ENCODE measurements around the gene PLCB3. TPM values are rescaled to one million over a fixed set of nuclear protein-coding genes. Genes with fewer than 3 reads are reported as not detected.

The PLCB3 gene
- polyA plus RNA-seq, 3 donors from 2014 or later: 0.33 to 0.49 TPM; not detected in 1

DNA sequence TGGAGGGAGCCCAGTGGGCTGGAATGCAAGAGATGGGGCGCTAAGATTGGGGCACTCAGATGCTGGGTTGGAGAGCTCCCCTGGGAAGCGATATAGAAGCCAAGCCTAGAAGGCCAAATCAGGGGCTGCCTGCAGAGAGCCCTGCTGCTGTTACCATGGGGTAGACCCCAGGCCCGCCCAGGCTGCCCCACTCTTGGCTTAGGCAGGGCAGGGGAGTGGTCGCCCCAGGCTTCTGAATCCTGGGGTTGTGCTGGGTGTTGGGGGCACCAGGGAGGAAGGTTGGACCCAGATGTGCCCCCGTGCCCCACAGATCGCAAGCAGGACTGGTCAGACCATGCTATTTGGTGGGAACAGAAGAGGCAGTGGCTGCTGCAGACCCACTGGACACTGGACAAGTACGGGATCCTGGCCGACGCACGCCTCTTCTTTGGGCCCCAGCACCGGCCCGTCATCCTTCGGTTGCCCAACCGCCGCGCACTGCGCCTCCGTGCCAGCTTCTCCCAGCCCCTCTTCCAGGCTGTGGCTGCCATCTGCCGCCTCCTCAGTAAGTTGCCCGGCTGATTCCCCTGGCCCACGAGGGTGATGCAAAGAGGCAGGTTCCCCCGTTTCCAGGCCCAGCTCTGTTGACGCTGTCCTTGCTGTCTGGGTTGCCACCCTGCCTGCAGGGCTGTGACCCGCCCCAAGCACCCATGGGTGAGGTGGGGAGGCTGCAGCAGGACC is 40.9 kb upstream of the PLCB3 start:
- Mint-ChIP-seq H3K27me3 (ENCODE audit: low read depth in 3 of 3) (peaks cover 2 to 6% (median 5%) of the 10 kb centered on the region in 3 donors), H3K27ac (peak overlapping the region in 5 of 6 donors; percentile 20 to 95 (median 60)), H3K36me3 (peaks cover 12 to 17% (median 14%) of the 10 kb centered on the region in 3 donors), H3K4me3 (no peak overlapping the region), H3K4me1 (peaks cover 39 to 43% of the 10 kb centered on the region in 2 donors), H3K9me3 (no peaks in the 10 kb centered on the region)
- DNase-seq: no peak

- peaks cover 12 to 17% (median 14%) of the 10 kb centered on the region in 3 donors for H3K36me3 Mint-ChIP-seq
- no peaks in the 10 kb centered on the region for H3K9me3 Mint-ChIP-seq
- no peak overlapping the region for H3K4me3 Mint-ChIP-seq
- peaks cover 2 to 6% (median 5%) of the 10 kb centered on the region in 3 donors for H3K27me3 Mint-ChIP-seq (ENCODE audit: low read depth in 3 of 3)
- peak overlapping the region in 2 of 6 donors; percentile 3 to 30 for H3K27ac Mint-ChIP-seq
- H3K4me1 Mint-ChIP-seq: peaks cover 32 to 36% of the 10 kb centered on the region in 2 donors
- DNase-seq: no peak
Measured at GRCh38 chr11:64211181-64211872, 40.0 kb upstream of the PLCB3 start.

- peaks cover 12 to 22% (median 13%) of the 10 kb centered on the region in 3 donors for H3K36me3 Mint-ChIP-seq
Measured at GRCh38 chr11:64216879-64217278, 34.5 kb upstream of the PLCB3 start.

GRCh38 chr11:64218628-64219353 is 32.5 kb upstream of the PLCB3 start:
- peaks cover 4 to 13% (median 6%) of the 10 kb centered on the region in 3 donors for H3K36me3 Mint-ChIP-seq
- H3K4me1 Mint-ChIP-seq: peaks cover 5 to 14% of the 10 kb centered on the region in 2 donors
- no peak overlapping the region for H3K4me3 Mint-ChIP-seq
- peaks cover 0 to 2% (median 0%) of the 10 kb centered on the region in 3 donors for H3K27me3 Mint-ChIP-seq (ENCODE audit: low read depth in 3 of 3)
- H3K27ac Mint-ChIP-seq: peak overlapping the region in 3 of 6 donors; percentile 6 to 50 (median 8)
- no peaks in the 10 kb centered on the region for H3K9me3 Mint-ChIP-seq
- DNase-seq: no peak

More at GRCh38 chr11:64216879-64217278, 34.5 kb upstream of the PLCB3 start:
- peak overlapping the region in 3 of 6 donors; percentile 9 to 39 (median 28) for H3K27ac Mint-ChIP-seq
- no peak overlapping the region for H3K4me3 Mint-ChIP-seq
- peaks cover 6 to 26% of the 10 kb centered on the region in 2 donors for H3K4me1 Mint-ChIP-seq
- DNase-seq: no peak
- H3K9me3 Mint-ChIP-seq: no peaks in the 10 kb centered on the region
- peaks cover 0 to 2% (median 0%) of the 10 kb centered on the region in 3 donors for H3K27me3 Mint-ChIP-seq (ENCODE audit: low read depth in 3 of 3)

DNA sequence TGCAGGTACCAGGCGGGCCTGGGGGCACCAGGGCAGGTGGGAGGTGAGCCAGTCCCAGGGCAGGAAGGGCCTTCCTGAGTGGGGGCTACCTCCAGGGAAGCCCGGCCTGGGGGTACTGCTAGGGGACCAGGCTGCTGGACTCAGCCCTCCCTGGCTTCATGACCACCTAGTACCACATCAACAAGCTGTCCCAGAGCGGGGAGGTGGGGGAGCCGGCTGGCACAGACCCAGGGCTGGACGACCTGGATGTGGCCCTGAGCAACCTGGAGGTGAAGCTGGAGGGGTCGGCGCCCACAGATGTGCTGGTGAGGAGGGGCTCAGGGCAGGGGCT is 32.0 kb upstream of the PLCB3 start:
- Mint-ChIP-seq H3K27ac (no peak overlapping the region), H3K4me3 (no peak overlapping the region), H3K9me3 (no peaks in the 10 kb centered on the region), H3K27me3 (ENCODE audit: low read depth in 3 of 3) (peaks cover 0 to 3% (median 0%) of the 10 kb centered on the region in 3 donors), H3K4me1 (peaks cover 3 to 10% of the 10 kb centered on the region in 2 donors), H3K36me3 (peaks cover 4 to 11% (median 4%) of the 10 kb centered on the region in 3 donors)
- no peak for DNase-seq

DNA sequence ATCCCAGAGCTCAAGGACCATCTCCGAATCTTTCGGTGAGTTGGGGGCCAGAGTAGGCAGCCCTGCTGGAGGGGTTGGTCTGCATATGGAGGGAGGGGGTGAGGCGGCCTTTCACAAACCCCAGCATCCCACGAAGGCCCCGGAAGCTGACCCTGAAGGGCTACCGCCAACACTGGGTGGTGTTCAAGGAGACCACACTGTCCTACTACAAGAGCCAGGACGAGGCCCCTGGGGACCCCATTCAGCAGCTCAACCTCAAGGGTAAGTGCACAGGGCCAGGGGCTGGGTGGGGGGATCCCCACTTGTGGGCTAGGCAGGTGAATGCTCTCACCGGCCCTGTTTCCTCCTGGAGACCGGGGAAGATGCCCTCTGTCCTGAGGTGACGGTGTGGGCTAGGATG is 31.6 kb upstream of the PLCB3 start:
- Mint-ChIP-seq H3K27ac (no peak overlapping the region), H3K9me3 (no peaks in the 10 kb centered on the region), H3K27me3 (ENCODE audit: low read depth in 3 of 3) (peaks cover 0 to 4% (median 0%) of the 10 kb centered on the region in 3 donors), H3K36me3 (peaks cover 4 to 11% (median 4%) of the 10 kb centered on the region in 3 donors), H3K4me1 (peaks cover 3 to 10% of the 10 kb centered on the region in 2 donors), H3K4me3 (no peak overlapping the region)
- DNase-seq: no peak

DNA sequence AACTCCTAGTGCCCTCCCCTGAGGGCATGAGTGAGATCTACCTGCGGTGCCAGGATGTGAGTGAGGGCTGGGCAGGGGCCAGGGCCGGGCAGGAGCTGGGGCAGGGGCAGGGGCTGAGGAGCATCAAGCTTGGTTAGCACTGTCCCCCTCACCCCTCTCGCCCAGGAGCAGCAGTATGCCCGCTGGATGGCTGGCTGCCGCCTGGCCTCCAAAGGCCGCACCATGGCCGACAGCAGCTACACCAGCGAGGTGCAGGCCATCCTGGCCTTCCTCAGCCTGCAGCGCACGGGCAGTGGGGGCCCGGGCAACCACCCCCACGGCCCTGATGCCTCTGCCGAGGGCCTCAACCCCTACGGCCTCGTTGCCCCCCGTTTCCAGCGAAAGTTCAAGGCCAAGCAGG is 31.1 kb upstream of the PLCB3 start:
- Mint-ChIP-seq H3K27me3 (ENCODE audit: low read depth in 3 of 3) (peaks cover 0 to 4% (median 0%) of the 10 kb centered on the region in 3 donors), H3K9me3 (no peaks in the 10 kb centered on the region), H3K4me3 (no peak overlapping the region), H3K4me1 (peaks cover 6 to 9% of the 10 kb centered on the region in 2 donors), H3K36me3 (peaks cover under 1 to 6% (median under 1%) of the 10 kb centered on the region in 3 donors), H3K27ac (no peak overlapping the region)
- no peak for DNase-seq

DNA sequence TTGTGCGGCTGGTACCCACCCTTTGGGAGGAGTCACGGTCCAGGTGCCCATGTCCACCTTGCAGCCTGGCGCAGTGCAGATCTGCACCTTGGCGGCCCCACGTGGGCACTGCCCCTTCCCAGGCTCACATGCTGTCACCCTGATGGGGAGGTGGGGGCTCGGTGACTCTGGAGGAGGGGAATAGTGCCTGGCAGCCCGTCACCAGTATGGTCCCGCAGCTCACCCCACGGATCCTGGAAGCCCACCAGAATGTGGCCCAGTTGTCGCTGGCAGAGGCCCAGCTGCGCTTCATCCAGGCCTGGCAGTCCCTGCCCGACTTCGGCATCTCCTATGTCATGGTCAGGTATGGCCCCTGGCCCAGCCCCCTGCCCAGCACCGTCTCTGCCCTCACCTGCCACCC is 30.5 kb upstream of the PLCB3 start:
- Mint-ChIP-seq H3K9me3 (no peaks in the 10 kb centered on the region), H3K36me3 (peaks cover 0 to 5% (median 0%) of the 10 kb centered on the region in 3 donors), H3K27me3 (ENCODE audit: low read depth in 3 of 3) (peaks cover 0 to 5% (median 0%) of the 10 kb centered on the region in 3 donors), H3K27ac (peak overlapping the region in 1 of 6 donors; percentile 29), H3K4me3 (no peak overlapping the region), H3K4me1 (peaks cover 9 to 11% of the 10 kb centered on the region in 2 donors)
- DNase-seq: no peak

- H3K27ac Mint-ChIP-seq: no peak overlapping the region
- no peaks in the 10 kb centered on the region for H3K9me3 Mint-ChIP-seq
- no peak for DNase-seq
- H3K4me3 Mint-ChIP-seq: no peak overlapping the region
- peaks cover 0 to 6% (median 2%) of the 10 kb centered on the region in 3 donors for H3K27me3 Mint-ChIP-seq (ENCODE audit: low read depth in 3 of 3)
- H3K4me1 Mint-ChIP-seq: peaks cover 19 to 20% of the 10 kb centered on the region in 2 donors
- H3K36me3 Mint-ChIP-seq: peaks cover 0 to 5% (median 0%) of the 10 kb centered on the region in 3 donors
Measured at GRCh38 chr11:64222651-64223000, 28.7 kb upstream of the PLCB3 start.

GRCh38 chr11:64223001-64223651 is 28.2 kb upstream of the PLCB3 start:
- no peak overlapping the region for H3K27ac Mint-ChIP-seq
- peaks cover 0 to 5% (median 0%) of the 10 kb centered on the region in 3 donors for H3K36me3 Mint-ChIP-seq
- peaks cover 22% of the 10 kb centered on the region in 2 donors for H3K4me1 Mint-ChIP-seq
- peaks cover 0 to 6% (median 2%) of the 10 kb centered on the region in 3 donors for H3K27me3 Mint-ChIP-seq (ENCODE audit: low read depth in 3 of 3)
- DNase-seq: no peak
- H3K4me3 Mint-ChIP-seq: no peak overlapping the region
- H3K9me3 Mint-ChIP-seq: no peaks in the 10 kb centered on the region

GRCh38 chr11:64224151-64224890 is 27.0 kb upstream of the PLCB3 start:
- H3K9me3 Mint-ChIP-seq: no peaks in the 10 kb centered on the region
- no peaks in the 10 kb centered on the region for H3K36me3 Mint-ChIP-seq
- H3K27me3 Mint-ChIP-seq (ENCODE audit: low read depth in 3 of 3): peaks cover 0 to 6% (median 2%) of the 10 kb centered on the region in 3 donors
- no peak for DNase-seq
- peaks cover 22 to 24% of the 10 kb centered on the region in 2 donors for H3K4me1 Mint-ChIP-seq
- peak overlapping the region in 3 of 5 donors; percentile 40 to 88 (median 87) for H3K4me3 Mint-ChIP-seq
- peak overlapping the region in 4 of 6 donors; percentile 34 to 80 (median 64) for H3K27ac Mint-ChIP-seq

DNA sequence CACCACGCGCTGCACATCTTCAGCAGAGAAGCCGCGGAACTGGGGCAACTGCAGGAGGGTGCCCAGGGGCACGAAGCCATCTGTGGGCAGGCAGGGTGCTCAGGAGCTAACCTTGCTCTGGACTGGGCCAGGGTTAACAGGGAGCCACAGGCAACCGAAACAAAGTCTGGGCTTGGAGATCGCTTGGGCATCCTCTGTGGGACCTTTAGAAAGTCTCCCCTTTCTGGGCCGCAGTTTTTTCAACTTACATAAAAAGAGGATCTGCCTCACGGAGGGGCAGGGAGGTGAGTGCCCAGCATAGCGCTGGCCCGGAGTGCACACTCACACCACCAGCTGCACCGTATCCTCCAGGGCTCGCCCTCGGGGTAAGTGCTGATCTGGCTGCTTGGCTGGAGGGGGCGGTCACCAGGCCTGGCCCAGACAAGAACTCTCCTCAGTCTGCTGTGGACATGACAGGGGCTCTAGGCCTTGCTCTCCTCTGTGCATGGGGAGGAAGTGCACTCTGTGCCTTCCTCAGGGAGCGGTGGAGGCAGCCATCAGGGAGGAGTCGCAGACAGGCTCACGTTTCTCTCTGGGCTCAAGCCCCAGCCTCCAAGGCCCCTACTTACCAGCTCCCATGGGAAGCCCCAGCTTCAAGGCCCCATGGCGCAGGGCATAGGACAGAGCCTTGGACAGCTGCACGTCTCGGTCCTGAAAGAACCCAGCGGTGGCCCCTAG is 26.3 kb upstream of the PLCB3 start:
- no peak for DNase-seq
- Mint-ChIP-seq H3K4me3 (peak overlapping the region; percentile 87 to 91 (median 89)), H3K36me3 (no peaks in the 10 kb centered on the region), H3K4me1 (peaks cover 30 to 31% of the 10 kb centered on the region in 2 donors), H3K27me3 (ENCODE audit: low read depth in 3 of 3) (peaks cover 0 to 6% (median 2%) of the 10 kb centered on the region in 3 donors), H3K27ac (peak overlapping the region; percentile 27 to 91 (median 77)), H3K9me3 (no peaks in the 10 kb centered on the region)
